H1 (cell line): ENCODE data around the gene CSGALNACT2. TPM values are rescaled to one million over a fixed set of nuclear protein-coding genes. Genes with fewer than 3 reads are reported as not detected.

Source experiments
- CTCF ChIA-PET: fragments of 300-600 bp; sonication (Branson Sonifier 250); formaldehyde crosslinking; loops from one replicate; lab custom pipeline; 2021; ENCODE audit not compliant: partially characterized antibody; lab: Charles Lee
- POLR2A ChIA-PET: fragments of 300-600 bp; sonication (Branson Sonifier 250); formaldehyde crosslinking; loops from one replicate; lab custom pipeline; 2021; ENCODE audit warnings: inconsistent platforms; ENCODE audit not compliant: partially characterized antibody; lab: Charles Lee
- DNase-seq, 2 experiments: peaks; one replicate each; pipeline versions ENCODE4 v3.0.0 to v3.0.0-alpha.2; 2010 to 2022; ENCODE audit warnings: low spot score in 2 of 2, low read depth in 1 of 2, mixed read lengths in 1 of 2
- FAIRE-seq: peaks from 2 replicates; lab custom pipeline; 2011; peaks lifted over from hg19 to GRCh38; lab: Jason Lieb, UNC
- H2AFZ ChIP-seq: 2 replicates; pipeline ENCODE4 v1.8.1; 2012; ENCODE audit warnings: low read length, inconsistent platforms
- H2AK5ac ChIP-seq: 2 replicates; pipeline ENCODE4 v1.6.1; 2013; ENCODE audit warnings: low read depth, low read length
- H2BK120ac ChIP-seq: replicated peaks from 2 replicates; pipeline ENCODE3; 2013; ENCODE audit warnings: low read depth, low read length, inconsistent platforms
- H2BK12ac ChIP-seq: 2 replicates; pipeline ENCODE4 v1.6.1; 2013; ENCODE audit warnings: low read depth, low read length
- H2BK15ac ChIP-seq: 2 replicates; pipeline ENCODE4 v1.6.1; 2013; ENCODE audit warnings: low read length
- H2BK20ac ChIP-seq: 2 replicates; pipeline ENCODE4 v1.6.1; 2013; ENCODE audit warnings: low read length
- H2BK5ac ChIP-seq: 2 replicates; pipeline ENCODE4 v1.6.1; 2013; ENCODE audit warnings: low read depth, low read length
- H3K14ac ChIP-seq: 2 replicates; pipeline ENCODE4 v1.6.1; 2013; ENCODE audit warnings: inconsistent platforms; ENCODE audit not compliant: insufficient read length
- H3K18ac ChIP-seq: 2 replicates; pipeline ENCODE4 v1.6.1; 2013; ENCODE audit warnings: low read length; ENCODE audit errors: extremely low read depth
- H3K23ac ChIP-seq: 2 replicates; pipeline ENCODE4 v1.6.1; 2013; ENCODE audit warnings: inconsistent platforms; ENCODE audit not compliant: insufficient read length
- H3K23me2 ChIP-seq: 2 replicates; pipeline ENCODE4 v1.6.1; 2013; ENCODE audit warnings: low read depth, low read length
- H3K27ac ChIP-seq: 2 replicates; pipeline ENCODE4 v1.6.1; 2011; ENCODE audit warnings: low read depth, low read length, inconsistent platforms
- H3K27me3 ChIP-seq, 4 experiments: replicated peaks in 1 of 4; 1 replicate in 1 of 4; 2 replicates in 3 of 4; pipeline versions ENCODE4 v1.6.1 to v1.8.1; 2011 to 2013; ENCODE audit warnings: low read length in 3 of 4, mild to moderate bottlenecking in 3 of 4, inconsistent platforms in 2 of 4, mixed read lengths in 2 of 4, moderate library complexity in 1 of 4; ENCODE audit not compliant: control insufficient read depth in 3 of 4, insufficient read depth in 3 of 4; ENCODE audit errors: extremely low read depth in 1 of 4
- H3K36me3 ChIP-seq, 4 experiments: 2 replicates each; pipeline versions ENCODE4 v1.6.1 to v1.8.1; 2011 to 2013; ENCODE audit warnings: mild to moderate bottlenecking in 4 of 4, low read length in 3 of 4, moderate library complexity in 2 of 4, control low read depth in 1 of 4, inconsistent platforms in 1 of 4; ENCODE audit not compliant: insufficient read depth in 4 of 4, control insufficient read depth in 2 of 4
- H3K4ac ChIP-seq: replicated peaks from 2 replicates; pipeline ENCODE3; 2013; ENCODE audit warnings: low read length, low read depth, mixed read lengths, inconsistent platforms; ENCODE audit not compliant: insufficient read length
- H3K4me1 ChIP-seq, 4 experiments: replicated peaks in 1 of 4; 1 replicate in 1 of 4; 2 replicates in 3 of 4; pipeline versions ENCODE4 v1.6.1 to v1.8.1; 2011 to 2013; ENCODE audit warnings: low read length in 3 of 4, inconsistent platforms in 2 of 4, mixed read lengths in 1 of 4; ENCODE audit not compliant: insufficient read depth in 4 of 4, control insufficient read depth in 3 of 4
- H3K4me2 ChIP-seq, 2 experiments: 2 replicates each; pipeline versions ENCODE4 v1.6.1 to v1.8.1; 2011 to 2013; ENCODE audit warnings: low read depth in 2 of 2, low read length in 2 of 2, control low read depth in 1 of 2, inconsistent platforms in 1 of 2, mild to moderate bottlenecking in 1 of 2; ENCODE audit not compliant: insufficient read depth in 1 of 2
- H3K4me3 ChIP-seq, 4 experiments: fragments of 200-600, 300-600 bp in 1 of 4; sonication (generic), shearing (Covaris generic), sonication (Bioruptor Twin) in 1 of 4; 2 replicates each; pipeline versions ENCODE4 v1.5.1 to v1.8.1; 2011 to 2016; ENCODE audit warnings: low read length in 4 of 4, low read depth in 3 of 4, control low read depth in 2 of 4, inconsistent platforms in 2 of 4, mild to moderate bottlenecking in 2 of 4, mixed read lengths in 1 of 4, moderate library complexity in 1 of 4; ENCODE audit not compliant: insufficient read depth in 2 of 4; ENCODE audit errors: extremely low read depth in 1 of 4
- H3K56ac ChIP-seq: replicated peaks from 2 replicates; pipeline ENCODE3; 2013; ENCODE audit warnings: low read depth, mild to moderate bottlenecking, mixed read lengths, low read length, inconsistent platforms; ENCODE audit not compliant: insufficient read length
- H3K79me1 ChIP-seq: 2 replicates; pipeline ENCODE4 v1.6.1; 2013; ENCODE audit warnings: low read depth, low read length, control low read depth
- H3K79me2 ChIP-seq, 2 experiments: 2 replicates each; pipeline versions ENCODE4 v1.6.1 to v1.8.1; 2012 to 2013; ENCODE audit warnings: low read length in 2 of 2, mild to moderate bottlenecking in 2 of 2, inconsistent platforms in 1 of 2; ENCODE audit not compliant: insufficient read depth in 2 of 2, control insufficient read depth in 1 of 2
- H3K9ac ChIP-seq, 4 experiments: replicated peaks in 1 of 4; 1 replicate in 1 of 4; 2 replicates in 3 of 4; pipeline versions ENCODE4 v1.6.1 to v1.8.1; 2011 to 2013; ENCODE audit warnings: low read depth in 3 of 4, low read length in 3 of 4, control low read depth in 2 of 4, mild to moderate bottlenecking in 2 of 4, moderate library complexity in 2 of 4, inconsistent platforms in 1 of 4; ENCODE audit errors: extremely low read depth in 1 of 4
- H3K9me3 ChIP-seq, 2 experiments: 2 replicates each; pipeline versions ENCODE4 v1.6.1 to v1.8.1; 2012 to 2013; ENCODE audit warnings: mild to moderate bottlenecking in 2 of 2, moderate library complexity in 2 of 2, control low read depth in 1 of 2, inconsistent platforms in 1 of 2, low read depth in 1 of 2, low read length in 1 of 2, mixed read lengths in 1 of 2; ENCODE audit not compliant: insufficient read depth in 2 of 2
- H4K20me1 ChIP-seq, 2 experiments: replicated peaks in 1 of 2; 2 replicates each; pipeline versions ENCODE3 to v1.8.1; 2011 to 2013; ENCODE audit warnings: inconsistent platforms in 2 of 2, low read length in 2 of 2, mild to moderate bottlenecking in 1 of 2; ENCODE audit not compliant: insufficient read depth in 2 of 2, control insufficient read depth in 1 of 2
- H4K5ac ChIP-seq: 2 replicates; pipeline ENCODE4 v1.6.1; 2013; ENCODE audit warnings: low read length, low read depth, mixed read lengths, inconsistent platforms; ENCODE audit not compliant: insufficient read length
- H4K8ac ChIP-seq: 2 replicates; pipeline ENCODE4 v1.8.0; 2013; ENCODE audit warnings: mild to moderate bottlenecking, moderate library complexity, low read length, inconsistent platforms; ENCODE audit not compliant: insufficient read depth; ENCODE audit errors: extremely low read depth
- H4K91ac ChIP-seq: replicated peaks from 2 replicates; pipeline ENCODE3; 2013; ENCODE audit warnings: low read length, mixed read lengths, inconsistent platforms; ENCODE audit not compliant: insufficient read length
- CEBPB ChIP-seq: IDR thresholded peaks from 2 replicates; pipeline ENCODE4 v1.6.1; 2012; ENCODE audit warnings: low read depth, low read length
- CREB1 ChIP-seq: IDR thresholded peaks from 2 replicates; pipeline ENCODE4 v1.6.1; 2012; ENCODE audit warnings: inconsistent platforms
- EP300 ChIP-seq, 2 experiments: IDR thresholded peaks; 1 replicate in 1 of 2; 2 replicates in 1 of 2; pipeline ENCODE4 v1.6.1; 2011 to 2012; ENCODE audit warnings: low read depth in 2 of 2, low read length in 2 of 2, mild to moderate bottlenecking in 2 of 2, borderline replicate concordance in 1 of 2, inconsistent platforms in 1 of 2, moderate library complexity in 1 of 2
- HDAC6 ChIP-seq: IDR thresholded peaks from one replicate; pipeline ENCODE4 v1.7.1; 2012; ENCODE audit warnings: low read depth, mild to moderate bottlenecking, inconsistent platforms, low read length, moderate library complexity
- RAD21 ChIP-seq, 2 experiments: IDR thresholded peaks in 1 of 2; conservative IDR thresholded peaks in 1 of 2; 2 replicates each; pipeline ENCODE4 v1.6.1; 2011; ENCODE audit warnings: low read depth in 2 of 2, low read length in 2 of 2, improper control_type of control experiment in 1 of 2, inconsistent platforms in 1 of 2, mild to moderate bottlenecking in 1 of 2, moderate library complexity in 1 of 2
- WGBS, 2 experiments: shearing (Covaris generic) in 1 of 2; methylation state at CpG; one replicate each; pipeline versions ENCODE4 v1.1.6 to v1.1.7; 2013 to 2015; ENCODE audit warnings: low lambda C conversion rate in 2 of 2, mixed read lengths in 2 of 2, inconsistent platforms in 1 of 2, low coverage in 1 of 2, missing lambda C conversion rate in 1 of 2; ENCODE audit not compliant: insufficient replicate concordance in 2 of 2, insufficient coverage in 1 of 2, insufficient read length in 1 of 2; ENCODE audit errors: extremely low coverage in 1 of 2, missing lambda C conversion rate in 1 of 2; 5-methylcytosine and 5-hydroxymethylcytosine counted together
- polyA plus RNA-seq, 7 experiments: library from polyadenylated mRNA; depleted of rRNA in 3 of 7; stranded (reverse) in 5 of 7; unstranded in 2 of 7; fragments of >200 nt in 5 of 7; fragments of 200-250 nt in 2 of 7; gene quantifications; 1 replicate in 5 of 7; 2 replicates in 1 of 7; 4 replicates in 1 of 7; pipeline versions ENCODE4 v1.2.1 to v1.2.3, GENCODE V29; 2011 to 2013; ENCODE audit warnings: missing spikeins in 2 of 7, mixed read lengths in 2 of 7
- total RNA-seq: library from RNA; stranded (reverse); fragmentation: NEBNext Ultra II Directional; extraction: Animal tissue kit (Norgen Biotek cat#: 25700); gene quantifications from 2 replicates; pipeline ENCODE4 v1.2.1, GENCODE V29; 2021

Gene CSGALNACT2
- total and polyA plus RNA-seq, 2 of the 8 experiments (the other 6 are each of a cell fraction or from before 2014, with no cell fraction given) = 2.6 to 5.3 TPM

DNA sequence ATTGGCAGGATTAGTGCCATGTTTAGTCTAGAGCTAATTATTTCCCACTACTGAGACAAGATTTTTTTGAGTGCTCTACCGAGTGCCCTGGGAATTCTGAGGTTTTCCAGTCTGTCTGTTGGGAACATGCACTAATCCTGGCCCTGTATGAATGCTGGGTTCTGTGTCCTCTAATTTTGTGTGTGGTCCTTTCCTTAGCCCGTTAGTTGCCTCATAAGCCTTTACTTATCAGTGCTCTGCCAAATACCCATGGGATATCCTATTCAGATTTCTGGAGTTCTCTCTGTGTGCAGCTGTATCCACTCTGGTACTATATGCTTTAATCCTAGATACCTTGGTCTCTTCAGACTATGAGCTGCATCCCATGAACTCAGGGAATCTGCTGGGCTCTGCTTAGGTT lies 13.1 kb downstream of the CSGALNACT2 start:
- Histone ChIP-seq H4K20me1 (peaks cover 0 to 2% of the 10 kb centered on the region in 2 experiments), H2BK5ac (no peak overlapping the region), H3K23me2 (no peaks in the 10 kb centered on the region), H3K36me3 (no peaks in the 10 kb centered on the region), H2BK120ac (no peak overlapping the region), H3K4me3 (no peak overlapping the region), H3K4ac (no peak overlapping the region), H2BK15ac (no peak overlapping the region), H3K4me2 (no peak overlapping the region), H2BK20ac (no peak overlapping the region), H3K27me3 (no peaks in the 10 kb centered on the region), H3K18ac (no peak overlapping the region), H2AK5ac (no peak overlapping the region), H4K8ac (no peak overlapping the region), H2BK12ac (no peak overlapping the region), H3K56ac (no peak overlapping the region), H4K91ac (no peak overlapping the region), H3K23ac (no peak overlapping the region), H3K27ac (no peak overlapping the region), H2AFZ (no peak overlapping the region), H3K9ac (no peak overlapping the region), H4K5ac (no peak overlapping the region), H3K79me2 (peaks cover 0 to 11% of the 10 kb centered on the region in 2 experiments; a peak in 2 of 4 replicates), H3K4me1 (no peaks in the 10 kb centered on the region), H3K9me3 (no peaks in the 10 kb centered on the region; a peak in 1 of 4 replicates), H3K14ac (no peak overlapping the region), H3K79me1 (no peaks in the 10 kb centered on the region)
- 78% methylated on average over 2 of the region's 2 CpGs; no CpG with 5 or more reads in 1 of the 2 experiments for WGBS, 2 experiments
- FAIRE-seq (no peak), DNase-seq (no peak)
- ChIA-PET POLR2A (interaction anchor here (1.0 kb wide), 1 partner anchor 10 kb away, joined by 4 read pairs; no protein-coding TSS in a partner anchor), CTCF (interaction anchor here (1.7 to 2.2 kb wide), 2 partner anchors 12 to 20 kb away, joined by 4 to 13 read pairs; no protein-coding TSS in a partner anchor)
- TF ChIP-seq HDAC6 (no peak), CEBPB (no peak), RAD21 (IDR thresholded peaks at IDR 0.05 in 1 of 2, conservative IDR thresholded peaks at IDR 0.05 in 1 of 2; ENCODE audit: low read depth in 2 of 2, low read length in 2 of 2) (no peak), CREB1 (no peak), EP300 (IDR thresholded peaks at IDR 0.05; ENCODE audit: borderline replicate concordance in 1 of 2, low read depth in 2 of 2, low read length in 2 of 2) (no peak)
